Stimulated activated naive B cell treated with anti-CD40 and anti-IgM and Interleukin-4, amounts not matched to agents 10 μg/mL and 1 μg/mL and 100 μg/mL, for 72 hours (primary cell): ENCODE measurements around the gene JAKMIP2.
"Not testable (repeated sequence)": the region's sequence is repeated elsewhere in the genome, so short reads cannot be mapped to it uniquely, and the experiment has no call there.

Source experiments
- ATAC-seq, 2 donors: fragments of 150-1000 bp; cut with Tn5 transposase; replicated peaks; 2 replicates each; pipeline ENCODE4 v1.10.0; 2021; ENCODE audit warnings: moderate library complexity in 1 of 2
- DNase-seq: peaks from one replicate; pipeline ENCODE4 v3.0.0; 2021
- H3K27ac Mint-ChIP-seq: one replicate; pipeline ENCODE4 v1.8.0; 2022; ENCODE audit warnings: mild to moderate bottlenecking, mixed read lengths
- H3K27me3 Mint-ChIP-seq, 2 donors: one replicate each; pipeline ENCODE4 v1.8.0; 2022; ENCODE audit warnings: mixed read lengths in 2 of 2
- H3K36me3 Mint-ChIP-seq, 2 donors: one replicate each; pipeline ENCODE4 v1.8.0; 2022; ENCODE audit warnings: mixed read lengths in 2 of 2, mild to moderate bottlenecking in 1 of 2
- H3K4me1 Mint-ChIP-seq, 2 donors: one replicate each; pipeline ENCODE4 v1.8.0; 2022; ENCODE audit warnings: mixed read lengths in 2 of 2, mild to moderate bottlenecking in 1 of 2
- H3K4me3 Mint-ChIP-seq, 2 donors: one replicate each; pipeline ENCODE4 v1.8.0; 2022; ENCODE audit warnings: mild to moderate bottlenecking in 2 of 2, mixed read lengths in 2 of 2, moderate library complexity in 1 of 2
- H3K9me3 Mint-ChIP-seq, 2 donors: one replicate each; pipeline ENCODE4 v1.8.0; 2022; ENCODE audit warnings: mixed read lengths in 2 of 2, mild to moderate bottlenecking in 1 of 2

JAKMIP2 gene

GRCh38 chr5:147804334-147804733, 21.8 kb upstream of the JAKMIP2 start:
- Mint-ChIP-seq H3K27me3 (peaks cover 32 to 35% of the 10 kb centered on the region in 2 donors), H3K9me3 (no peaks in the 10 kb centered on the region)

DNA sequence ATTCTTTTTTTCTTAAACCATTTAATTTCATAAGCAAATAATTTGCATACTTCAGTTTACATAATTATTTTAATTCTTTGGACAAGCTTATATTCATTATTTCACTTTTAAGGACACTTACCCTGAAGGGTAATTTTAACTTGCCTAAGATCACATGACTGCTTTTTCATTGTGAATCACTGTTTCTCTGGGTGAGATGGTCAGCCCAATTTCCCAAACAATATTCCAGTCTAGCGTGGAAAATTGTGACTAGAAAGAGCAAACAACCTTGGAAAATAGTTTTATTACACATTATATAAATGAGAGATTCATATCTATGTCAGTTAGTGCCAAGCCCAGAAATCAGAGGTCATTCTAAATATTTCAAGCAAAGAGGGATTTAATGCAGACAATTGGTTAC, 21.4 kb upstream of the JAKMIP2 start:
- Mint-ChIP-seq H3K4me3 (no peak overlapping the region), H3K9me3 (no peaks in the 10 kb centered on the region), H3K27ac (no peak overlapping the region), H3K36me3 (no peaks in the 10 kb centered on the region), H3K27me3 (peaks cover 35% of the 10 kb centered on the region in 2 donors), H3K4me1 (peaks cover 6 to 15% of the 10 kb centered on the region in 2 donors)
- no peak for DNase-seq
- no peak for ATAC-seq

More at GRCh38 chr5:147804334-147804733, 21.8 kb upstream of the JAKMIP2 start:
- DNase-seq (no peak), ATAC-seq (no peak)
- no peak overlapping the region for H3K27ac Mint-ChIP-seq
- H3K4me3 Mint-ChIP-seq, result no peak overlapping the region
- H3K4me1 Mint-ChIP-seq, result peaks cover 6 to 15% of the 10 kb centered on the region in 2 donors
- no peaks in the 10 kb centered on the region for H3K36me3 Mint-ChIP-seq

GRCh38 chr5:147803161-147803560, 20.6 kb upstream of the JAKMIP2 start:
- H3K4me3 Mint-ChIP-seq, H3K9me3 Mint-ChIP-seq, H3K27ac Mint-ChIP-seq, ATAC-seq, DNase-seq, H3K36me3 Mint-ChIP-seq: not testable (repeated sequence)
- H3K27me3 Mint-ChIP-seq, result peaks cover 35% of the 10 kb centered on the region in 2 donors
- H3K4me1 Mint-ChIP-seq, result peaks cover 6 to 15% of the 10 kb centered on the region in 2 donors

GRCh38 chr5:147801461-147801860, 18.9 kb upstream of the JAKMIP2 start:
- no peaks in the 10 kb centered on the region for H3K36me3 Mint-ChIP-seq
- H3K27me3 Mint-ChIP-seq, result peaks cover 30 to 35% of the 10 kb centered on the region in 2 donors
- H3K9me3 Mint-ChIP-seq, result no peaks in the 10 kb centered on the region
- H3K4me3 Mint-ChIP-seq, result no peak overlapping the region
- ATAC-seq (no peak), DNase-seq (no peak)
- H3K27ac Mint-ChIP-seq, result no peak overlapping the region
- peaks cover 6 to 15% of the 10 kb centered on the region in 2 donors for H3K4me1 Mint-ChIP-seq

DNA sequence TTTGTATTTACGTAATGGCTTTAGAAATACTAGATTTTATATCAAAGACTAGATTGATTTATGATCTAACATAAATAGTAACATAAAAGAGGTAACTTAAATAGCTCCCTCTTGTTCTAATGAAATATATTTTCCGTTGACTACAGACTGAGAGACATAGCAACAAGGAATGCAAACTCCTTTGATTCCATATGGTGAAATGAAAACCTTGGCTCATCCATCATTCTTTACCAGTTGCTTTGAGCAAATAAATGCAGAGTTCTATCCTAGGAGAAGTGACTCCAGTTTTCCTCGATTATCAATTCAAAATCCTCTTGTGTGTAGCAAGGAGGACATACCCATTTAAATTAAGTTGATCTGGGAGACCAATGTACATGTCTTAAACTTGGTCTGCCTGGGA, 18.0 kb upstream of the JAKMIP2 start:
- H3K27ac Mint-ChIP-seq, result no peak overlapping the region
- no peak overlapping the region for H3K4me3 Mint-ChIP-seq
- peaks cover 35 to 38% of the 10 kb centered on the region in 2 donors for H3K27me3 Mint-ChIP-seq
- ATAC-seq (no peak), DNase-seq (no peak)
- no peaks in the 10 kb centered on the region for H3K36me3 Mint-ChIP-seq
- H3K4me1 Mint-ChIP-seq, result peaks cover 6 to 15% of the 10 kb centered on the region in 2 donors
- H3K9me3 Mint-ChIP-seq, result no peaks in the 10 kb centered on the region

- Mint-ChIP-seq H3K4me3 (no peak overlapping the region), H3K4me1 (no peaks in the 10 kb centered on the region), H3K9me3 (no peaks in the 10 kb centered on the region), H3K36me3 (no peaks in the 10 kb centered on the region), H3K27me3 (peaks cover 24 to 26% of the 10 kb centered on the region in 2 donors), H3K27ac (no peak overlapping the region)
- no peak for ATAC-seq
- DNase-seq, result no peak
Measured at GRCh38 chr5:147796556-147797308, 14.2 kb upstream of the JAKMIP2 start.

DNA sequence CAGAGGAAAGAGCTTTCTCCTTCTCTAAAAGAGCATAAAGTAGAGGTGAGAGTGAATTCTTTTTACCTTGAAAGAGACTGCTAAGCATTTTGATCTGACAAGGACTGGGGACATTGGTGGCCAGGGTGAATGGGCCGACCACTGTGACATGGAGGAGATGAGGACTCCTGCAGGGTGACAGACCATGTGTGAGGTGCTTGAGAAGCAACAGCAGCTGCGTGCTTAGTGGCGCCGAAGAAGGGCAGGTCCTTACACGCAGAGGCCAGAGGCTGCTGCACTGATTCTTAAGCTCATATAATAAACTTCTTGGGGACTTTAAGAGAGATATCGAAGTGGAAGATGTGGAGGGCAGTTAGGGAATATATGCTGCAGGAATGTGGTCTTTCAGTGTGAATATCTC, 8.7 kb upstream of the JAKMIP2 start:
- Mint-ChIP-seq H3K27me3 (peaks cover 5 to 11% of the 10 kb centered on the region in 2 donors), H3K36me3 (no peaks in the 10 kb centered on the region), H3K4me1 (no peaks in the 10 kb centered on the region)

DNA sequence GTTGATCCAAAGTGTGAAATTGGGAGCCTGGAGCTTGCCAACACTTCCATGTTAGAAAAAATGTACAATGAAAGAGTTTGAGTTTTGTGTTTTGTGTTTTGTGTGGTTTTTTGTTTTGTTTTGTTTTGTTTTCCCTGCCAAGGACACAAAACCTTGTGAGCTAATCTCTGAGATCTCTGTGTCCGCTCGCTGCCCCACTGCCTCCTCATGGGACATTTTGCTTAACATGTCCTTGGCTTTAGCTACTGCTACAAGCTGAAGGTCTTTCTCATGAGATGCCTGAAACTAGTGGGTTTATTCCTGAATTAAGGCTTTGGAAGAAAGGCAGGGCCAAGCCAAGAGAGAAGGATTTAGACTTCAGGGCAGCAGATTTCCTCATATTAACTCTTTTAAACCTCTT, 7.3 kb upstream of the JAKMIP2 start:
- DNase-seq (no peak), ATAC-seq (no peak)
- H3K27me3 Mint-ChIP-seq, result no peaks in the 10 kb centered on the region
- H3K4me3 Mint-ChIP-seq, result no peak overlapping the region
- H3K9me3 Mint-ChIP-seq, result no peaks in the 10 kb centered on the region
- no peak overlapping the region for H3K27ac Mint-ChIP-seq
- H3K4me1 Mint-ChIP-seq, result no peaks in the 10 kb centered on the region
- no peaks in the 10 kb centered on the region for H3K36me3 Mint-ChIP-seq

More for the DNA sequence above, 8.7 kb upstream of the JAKMIP2 start:
- Mint-ChIP-seq H3K27ac (no peak overlapping the region), H3K9me3 (no peaks in the 10 kb centered on the region), H3K4me3 (no peak overlapping the region)
- ATAC-seq, result no peak
- no peak for DNase-seq

- no peaks in the 10 kb centered on the region for H3K27me3 Mint-ChIP-seq
- H3K27ac Mint-ChIP-seq, result no peak overlapping the region
- ATAC-seq (no peak), DNase-seq (no peak)
- H3K9me3 Mint-ChIP-seq, result no peaks in the 10 kb centered on the region
- H3K4me3 Mint-ChIP-seq, result no peak overlapping the region
- no peaks in the 10 kb centered on the region for H3K36me3 Mint-ChIP-seq
- H3K4me1 Mint-ChIP-seq, result no peaks in the 10 kb centered on the region
Measured at GRCh38 chr5:147788023-147788422, 5.5 kb upstream of the JAKMIP2 start.

GRCh38 chr5:147786142-147786541, 3.6 kb upstream of the JAKMIP2 start:
- Mint-ChIP-seq H3K4me3 (no peak overlapping the region), H3K36me3 (no peaks in the 10 kb centered on the region), H3K9me3 (no peaks in the 10 kb centered on the region), H3K4me1 (peaks cover 6 to 10% of the 10 kb centered on the region in 2 donors), H3K27ac (no peak overlapping the region), H3K27me3 (no peaks in the 10 kb centered on the region)
- no peak for ATAC-seq
- no peak for DNase-seq

DNA sequence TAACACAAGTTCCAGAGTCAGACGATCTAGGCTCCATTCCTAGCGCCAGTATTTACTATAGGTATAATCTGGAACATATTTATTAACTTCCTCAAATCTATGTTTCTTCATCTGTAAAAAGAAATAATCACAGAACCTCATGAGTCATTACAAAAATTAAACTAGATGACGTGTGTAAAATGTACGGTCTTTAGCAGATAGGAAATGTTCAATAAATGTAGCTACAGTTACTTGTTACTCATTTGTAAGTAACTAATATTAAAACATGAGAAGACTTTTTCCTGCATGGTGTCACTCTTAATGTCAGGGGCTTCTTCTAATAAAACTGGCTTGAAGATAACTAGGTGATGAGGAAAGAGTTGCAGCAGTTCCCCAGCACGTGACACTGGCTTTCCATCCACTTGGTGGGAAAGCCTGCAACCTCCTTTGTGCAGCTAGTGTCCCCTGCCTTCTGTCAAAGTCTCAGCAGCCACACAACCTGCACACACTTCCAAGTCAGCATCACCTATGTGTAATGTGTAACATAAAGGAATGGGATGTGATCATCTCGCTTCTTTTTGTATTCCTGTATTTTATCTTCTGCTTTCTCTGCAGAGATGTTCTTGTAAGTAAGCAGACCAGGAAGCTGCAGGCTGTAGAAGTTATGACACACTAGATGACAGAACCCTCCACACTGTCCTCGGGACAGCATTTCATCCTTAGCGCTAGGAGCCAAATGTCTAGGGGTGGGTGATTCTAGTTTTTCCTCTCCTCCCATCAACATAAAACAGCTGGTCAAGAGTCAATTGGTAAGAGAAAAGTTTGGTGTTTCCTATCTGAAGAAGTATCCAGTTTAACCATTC, 1.8 kb upstream of the JAKMIP2 start:
- Mint-ChIP-seq H3K27ac (no peak overlapping the region), H3K4me3 (no peak overlapping the region), H3K27me3 (no peaks in the 10 kb centered on the region), H3K4me1 (peaks cover 6 to 10% of the 10 kb centered on the region in 2 donors), H3K36me3 (no peaks in the 10 kb centered on the region), H3K9me3 (no peaks in the 10 kb centered on the region)
- DNase-seq, result no peak
- ATAC-seq, result no peak

- Mint-ChIP-seq H3K27me3 (no peaks in the 10 kb centered on the region), H3K9me3 (peaks cover 3 to 4% of the 10 kb centered on the region in 2 donors), H3K4me1 (peaks cover 6 to 10% of the 10 kb centered on the region in 2 donors), H3K27ac (no peak overlapping the region), H3K4me3 (no peak overlapping the region), H3K36me3 (peaks cover 0 to 7% of the 10 kb centered on the region in 2 donors)
- no peak for ATAC-seq
- DNase-seq, result no peak
Measured at GRCh38 chr5:147780924-147781573, 1.5 kb downstream of the JAKMIP2 start.

DNA sequence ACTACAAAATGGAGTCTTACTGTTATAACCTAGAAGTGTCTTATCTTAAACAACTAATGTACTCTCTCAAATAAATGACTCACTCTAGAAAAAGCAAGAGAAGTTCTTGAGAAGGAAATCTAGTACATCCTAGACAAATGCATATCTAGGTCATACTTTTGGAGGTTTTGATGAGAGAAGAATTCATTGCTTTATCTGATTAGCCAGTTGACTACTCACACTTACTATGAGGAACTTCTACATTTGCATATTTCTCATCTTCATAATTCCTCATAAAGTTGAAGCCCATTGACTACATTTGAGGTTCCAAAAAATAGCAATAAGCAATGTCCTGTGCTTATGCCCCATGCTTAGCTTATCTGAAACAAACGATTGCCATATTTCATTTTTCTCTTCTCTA, 2.8 kb downstream of the JAKMIP2 start:
- peaks cover 4 to 6% of the 10 kb centered on the region in 2 donors for H3K9me3 Mint-ChIP-seq
- peaks cover 0 to 10% of the 10 kb centered on the region in 2 donors for H3K36me3 Mint-ChIP-seq
- no peak overlapping the region for H3K4me3 Mint-ChIP-seq
- no peak for ATAC-seq
- H3K4me1 Mint-ChIP-seq, result peaks cover 6 to 10% of the 10 kb centered on the region in 2 donors
- H3K27ac Mint-ChIP-seq, result no peak overlapping the region
- H3K27me3 Mint-ChIP-seq, result no peaks in the 10 kb centered on the region
- no peak for DNase-seq

- DNase-seq (no peak), ATAC-seq (no peak)
- peaks cover 0 to 10% of the 10 kb centered on the region in 2 donors for H3K36me3 Mint-ChIP-seq
- no peak overlapping the region for H3K4me3 Mint-ChIP-seq
- H3K9me3 Mint-ChIP-seq, result peaks cover 4 to 6% of the 10 kb centered on the region in 2 donors
- H3K27me3 Mint-ChIP-seq, result no peaks in the 10 kb centered on the region
- peaks cover 2% of the 10 kb centered on the region in 2 donors for H3K4me1 Mint-ChIP-seq
- H3K27ac Mint-ChIP-seq, result no peak overlapping the region
Measured at GRCh38 chr5:147776989-147777388, 5.5 kb downstream of the JAKMIP2 start.
